ENCODE measurements around the gene PHLDB1. TPM values are rescaled to one million over a fixed set of nuclear protein-coding genes. Genes with fewer than 3 reads are reported as not detected.

PHLDB1 gene
- polyA plus RNA-seq, 2 of the 4 experiments (the other 2 are of a cell fraction): 5.9 to 20.0 TPM

DNA sequence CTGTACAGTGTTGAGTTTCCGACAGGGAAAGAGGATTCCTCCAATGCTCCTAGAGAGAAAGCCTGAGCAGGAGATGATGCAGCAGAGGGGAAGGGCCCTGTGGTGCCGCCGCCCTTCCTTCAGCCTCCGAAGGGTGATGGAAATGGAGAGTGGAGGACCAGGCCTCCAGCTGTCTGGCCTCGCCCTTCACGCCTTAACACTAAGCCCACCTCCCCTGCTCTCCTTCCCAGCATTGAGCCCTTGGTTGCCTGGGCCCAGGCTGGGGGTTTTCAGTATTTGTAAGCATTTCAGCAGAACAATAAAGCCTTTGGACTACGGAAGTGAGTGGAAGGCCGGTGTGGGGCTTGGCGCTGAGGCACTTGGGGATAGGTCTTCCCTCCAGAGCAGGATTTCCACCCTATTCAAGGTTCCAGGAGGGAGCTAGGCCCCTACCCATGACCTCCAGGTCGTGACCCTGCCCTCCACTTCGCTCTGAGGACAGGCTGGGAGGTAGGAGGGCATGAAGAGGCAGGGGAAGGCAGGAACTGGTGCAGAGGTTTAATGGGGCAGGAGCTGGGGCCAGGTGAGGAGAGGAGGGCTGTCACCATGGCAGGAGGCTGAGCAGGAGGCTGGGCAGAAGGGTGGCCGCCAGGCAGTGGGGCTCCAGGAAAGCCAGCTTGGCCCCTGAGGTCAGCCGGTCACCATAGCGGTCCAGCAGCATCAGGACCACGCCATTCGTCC is 50.5 kb downstream of the PHLDB1 start:
- POLR2A ChIA-PET: no interaction called here
- no peak for DNase-seq (ENCODE audit: low read depth in 1 of 2, low spot score in 1 of 2)
- Histone ChIP-seq H3K27ac (no peak overlapping the region), H3K4me1 (peaks cover 4% of the 10 kb centered on the region; the same call in 1 of the 3 replicates), H3K4me3 (no peak overlapping the region), H3K9me3 (no peaks in the 10 kb centered on the region), H3K4me2 (no peak overlapping the region)
- ATAC-seq: no peak
- CTCF ChIA-PET: interaction anchor here (0.7 to 10.7 kb wide), 12 partner anchors 15 to 126 kb away, joined by 3 to 90 read pairs (median 6); partner anchors contain the start of gene PHLDB1
- WGBS (ENCODE audit: missing lambda C conversion rate): 89% methylated on average over 11 of the region's 16 CpGs
- no peak for TF ChIP-seq HOXA7 (CRISPR knock-in tag; IDR thresholded peaks at IDR 0.05)
- no peak for TF ChIP-seq CHD4 (IDR thresholded peaks at IDR 0.05; ENCODE audit: borderline replicate concordance)
- TF ChIP-seq, protein P1, sequence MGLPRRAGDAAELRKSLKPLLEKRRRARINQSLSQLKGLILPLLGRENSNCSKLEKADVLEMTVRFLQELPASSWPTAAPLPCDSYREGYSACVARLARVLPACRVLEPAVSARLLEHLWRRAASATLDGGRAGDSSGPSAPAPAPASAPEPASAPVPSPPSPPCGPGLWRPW (IDR thresholded peaks at IDR 0.05): no peak
- TF ChIP-seq, protein P2, sequence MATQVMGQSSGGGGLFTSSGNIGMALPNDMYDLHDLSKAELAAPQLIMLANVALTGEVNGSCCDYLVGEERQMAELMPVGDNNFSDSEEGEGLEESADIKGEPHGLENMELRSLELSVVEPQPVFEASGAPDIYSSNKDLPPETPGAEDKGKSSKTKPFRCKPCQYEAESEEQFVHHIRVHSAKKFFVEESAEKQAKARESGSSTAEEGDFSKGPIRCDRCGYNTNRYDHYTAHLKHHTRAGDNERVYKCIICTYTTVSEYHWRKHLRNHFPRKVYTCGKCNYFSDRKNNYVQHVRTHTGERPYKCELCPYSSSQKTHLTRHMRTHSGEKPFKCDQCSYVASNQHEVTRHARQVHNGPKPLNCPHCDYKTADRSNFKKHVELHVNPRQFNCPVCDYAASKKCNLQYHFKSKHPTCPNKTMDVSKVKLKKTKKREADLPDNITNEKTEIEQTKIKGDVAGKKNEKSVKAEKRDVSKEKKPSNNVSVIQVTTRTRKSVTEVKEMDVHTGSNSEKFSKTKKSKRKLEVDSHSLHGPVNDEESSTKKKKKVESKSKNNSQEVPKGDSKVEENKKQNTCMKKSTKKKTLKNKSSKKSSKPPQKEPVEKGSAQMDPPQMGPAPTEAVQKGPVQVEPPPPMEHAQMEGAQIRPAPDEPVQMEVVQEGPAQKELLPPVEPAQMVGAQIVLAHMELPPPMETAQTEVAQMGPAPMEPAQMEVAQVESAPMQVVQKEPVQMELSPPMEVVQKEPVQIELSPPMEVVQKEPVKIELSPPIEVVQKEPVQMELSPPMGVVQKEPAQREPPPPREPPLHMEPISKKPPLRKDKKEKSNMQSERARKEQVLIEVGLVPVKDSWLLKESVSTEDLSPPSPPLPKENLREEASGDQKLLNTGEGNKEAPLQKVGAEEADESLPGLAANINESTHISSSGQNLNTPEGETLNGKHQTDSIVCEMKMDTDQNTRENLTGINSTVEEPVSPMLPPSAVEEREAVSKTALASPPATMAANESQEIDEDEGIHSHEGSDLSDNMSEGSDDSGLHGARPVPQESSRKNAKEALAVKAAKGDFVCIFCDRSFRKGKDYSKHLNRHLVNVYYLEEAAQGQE (IDR thresholded peaks at IDR 0.05): no peak
- TF ChIP-seq KDM1A (IDR thresholded peaks at IDR 0.05; ENCODE audit: low read depth): no peak
- FAIRE-seq: no peak

DNA sequence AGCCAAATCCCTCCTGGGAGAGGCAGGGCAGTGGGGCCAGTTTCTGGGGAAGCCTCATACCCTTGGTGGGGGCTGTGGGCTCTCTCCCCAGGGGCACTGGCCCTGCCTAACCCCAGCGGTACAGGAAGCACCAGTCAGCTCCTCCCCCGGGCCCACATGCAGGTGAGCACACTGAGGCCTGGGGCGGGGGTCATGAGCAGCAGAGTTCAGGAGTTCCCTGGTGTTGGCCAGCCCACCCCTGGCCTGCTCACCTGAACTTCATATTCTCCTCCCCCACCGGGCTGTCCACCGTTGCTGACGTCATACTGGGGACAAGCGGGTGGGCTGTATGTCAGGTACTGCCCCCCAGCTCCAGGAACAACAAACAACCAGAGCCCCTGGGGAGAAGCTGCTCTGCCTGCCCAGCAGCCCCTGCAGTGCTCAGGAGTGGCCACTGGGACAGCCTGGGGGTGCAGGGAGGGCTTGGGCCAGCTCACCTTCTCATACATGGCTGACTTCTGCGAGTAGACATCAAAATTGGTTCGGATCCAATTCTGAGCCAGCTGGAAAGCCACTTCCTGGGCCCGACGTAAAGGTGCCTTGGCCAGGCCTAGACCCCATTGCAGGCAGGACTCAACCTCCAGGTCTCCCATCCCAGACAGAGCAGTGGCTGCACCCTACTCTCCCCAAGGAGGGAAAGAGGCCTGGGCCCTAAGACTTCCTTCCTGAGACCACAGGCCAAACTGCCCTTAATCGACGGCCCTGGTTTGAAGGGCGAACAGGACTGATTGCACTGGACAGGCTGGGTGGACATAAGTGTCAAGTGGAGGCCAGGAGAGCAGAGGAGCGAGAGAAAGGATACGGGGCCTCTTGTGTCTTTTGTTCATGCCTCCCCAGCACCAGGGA is 51.3 kb downstream of the PHLDB1 start:
- H3K4me3 ChIP-seq: no peak overlapping the region
- H3K9me3 ChIP-seq: no peaks in the 10 kb centered on the region
- TF ChIP-seq HDAC2 (IDR thresholded peaks at IDR 0.05) (no peak), MAFK (IDR thresholded peaks at IDR 0.05; ENCODE audit: partially characterized antibody) (no peak), ZSCAN20 (CRISPR knock-in tag; IDR thresholded peaks at IDR 0.05) (no peak), HOXA7 (CRISPR knock-in tag; IDR thresholded peaks at IDR 0.05) (no peak)
- TF ChIP-seq, protein P3, sequence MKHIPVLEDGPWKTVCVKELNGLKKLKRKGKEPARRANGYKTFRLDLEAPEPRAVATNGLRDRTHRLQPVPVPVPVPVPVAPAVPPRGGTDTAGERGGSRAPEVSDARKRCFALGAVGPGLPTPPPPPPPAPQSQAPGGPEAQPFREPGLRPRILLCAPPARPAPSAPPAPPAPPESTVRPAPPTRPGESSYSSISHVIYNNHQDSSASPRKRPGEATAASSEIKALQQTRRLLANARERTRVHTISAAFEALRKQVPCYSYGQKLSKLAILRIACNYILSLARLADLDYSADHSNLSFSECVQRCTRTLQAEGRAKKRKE (CRISPR knock-in tag; IDR thresholded peaks at IDR 0.05; ENCODE audit: low read depth): no peak
- TF ChIP-seq, protein P4, sequence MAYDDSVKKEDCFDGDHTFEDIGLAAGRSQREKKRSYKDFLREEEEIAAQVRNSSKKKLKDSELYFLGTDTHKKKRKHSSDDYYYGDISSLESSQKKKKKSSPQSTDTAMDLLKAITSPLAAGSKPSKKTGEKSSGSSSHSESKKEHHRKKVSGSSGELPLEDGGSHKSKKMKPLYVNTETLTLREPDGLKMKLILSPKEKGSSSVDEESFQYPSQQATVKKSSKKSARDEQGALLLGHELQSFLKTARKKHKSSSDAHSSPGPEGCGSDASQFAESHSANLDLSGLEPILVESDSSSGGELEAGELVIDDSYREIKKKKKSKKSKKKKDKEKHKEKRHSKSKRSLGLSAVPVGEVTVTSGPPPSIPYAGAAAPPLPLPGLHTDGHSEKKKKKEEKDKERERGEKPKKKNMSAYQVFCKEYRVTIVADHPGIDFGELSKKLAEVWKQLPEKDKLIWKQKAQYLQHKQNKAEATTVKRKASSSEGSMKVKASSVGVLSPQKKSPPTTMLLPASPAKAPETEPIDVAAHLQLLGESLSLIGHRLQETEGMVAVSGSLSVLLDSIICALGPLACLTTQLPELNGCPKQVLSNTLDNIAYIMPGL (CRISPR knock-in tag; IDR thresholded peaks at IDR 0.05; ENCODE audit: borderline replicate concordance): no peak
- TF ChIP-seq, protein P5, sequence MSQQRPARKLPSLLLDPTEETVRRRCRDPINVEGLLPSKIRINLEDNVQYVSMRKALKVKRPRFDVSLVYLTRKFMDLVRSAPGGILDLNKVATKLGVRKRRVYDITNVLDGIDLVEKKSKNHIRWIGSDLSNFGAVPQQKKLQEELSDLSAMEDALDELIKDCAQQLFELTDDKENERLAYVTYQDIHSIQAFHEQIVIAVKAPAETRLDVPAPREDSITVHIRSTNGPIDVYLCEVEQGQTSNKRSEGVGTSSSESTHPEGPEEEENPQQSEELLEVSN (IDR thresholded peaks at IDR 0.05; ENCODE audit: borderline replicate concordance, low read depth): no peak
- ATAC-seq (peak; percentile 33 to 52; a peak in 4 of 6 replicates), FAIRE-seq (no peak), DNase-seq (ENCODE audit: low read depth in 1 of 2, low spot score in 1 of 2) (no peak)
- peak overlapping the region; percentile 52 for H3K4me2 ChIP-seq
- WGBS (ENCODE audit: missing lambda C conversion rate): 79% methylated on average over 8 of the region's 16 CpGs
- CTCF ChIA-PET: interaction anchor here (0.6 to 10.7 kb wide), 22 partner anchors 11 to 309 kb away, joined by 3 to 90 read pairs (median 4); partner anchors contain the start of genes PHLDB1 and UPK2
- H3K4me1 ChIP-seq: peaks cover 4% of the 10 kb centered on the region; the same call in 1 of the 3 replicates
- H3K27ac ChIP-seq: peak overlapping the region in 1 of 2 experiments; percentile 70; a peak in 2 of 6 replicates
- POLR2A ChIA-PET: no interaction called here
